HG03175 (cell line): ENCODE data around the gene FRY.

ENCODE experiments used
- ATAC-seq: cut with Tn5 transposase; IDR thresholded peaks from one replicate; pipeline ENCODE4 v1.9.1; 2021; ENCODE audit warnings: mild to moderate bottlenecking, moderate library complexity; ENCODE audit not compliant: unreplicated experiment

Gene FRY

GRCh38 chr13:32298695-32299094 lies 267.1 kb downstream of the FRY start:
- no peak for ATAC-seq

DNA sequence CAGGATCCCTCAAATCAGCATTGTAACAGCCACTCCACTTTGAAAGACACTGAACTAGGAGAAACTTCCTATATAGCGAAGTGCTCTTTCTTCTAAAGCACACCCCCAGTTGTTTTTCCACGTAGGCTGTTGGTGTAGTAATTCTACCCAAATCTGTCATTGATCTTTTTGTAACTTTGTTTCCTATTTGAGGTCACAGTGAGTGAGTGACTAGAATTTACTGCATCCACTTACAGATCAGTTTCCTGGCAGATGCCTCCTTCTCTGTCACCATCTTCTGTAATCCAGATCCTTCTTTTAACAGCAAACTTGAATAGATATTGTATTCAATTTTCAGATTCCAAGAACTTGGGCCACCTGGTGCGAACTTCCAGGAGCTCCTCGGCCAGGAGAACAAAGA lies 268.3 kb downstream of the FRY start:
- ATAC-seq = no peak

DNA sequence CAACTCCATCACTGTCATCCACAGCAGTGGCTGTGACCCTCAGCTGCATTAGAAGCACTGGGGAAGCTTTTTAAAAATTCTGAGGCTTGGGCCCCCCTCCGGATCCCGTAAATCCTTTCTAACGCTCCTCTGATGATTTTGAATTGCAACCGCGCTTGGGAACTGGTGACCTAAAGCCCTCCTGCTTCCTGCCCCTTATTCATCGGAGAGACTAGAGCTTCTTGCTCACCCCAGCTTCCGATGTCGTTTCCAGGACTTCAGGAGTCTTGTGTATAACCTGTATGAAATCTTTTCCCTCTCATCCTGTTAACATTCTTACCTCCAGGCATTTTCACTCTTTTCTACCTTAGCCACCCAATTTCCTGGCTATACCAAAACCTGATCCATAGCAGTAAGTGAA lies 268.8 kb downstream of the FRY start:
- ATAC-seq = no peak

DNA sequence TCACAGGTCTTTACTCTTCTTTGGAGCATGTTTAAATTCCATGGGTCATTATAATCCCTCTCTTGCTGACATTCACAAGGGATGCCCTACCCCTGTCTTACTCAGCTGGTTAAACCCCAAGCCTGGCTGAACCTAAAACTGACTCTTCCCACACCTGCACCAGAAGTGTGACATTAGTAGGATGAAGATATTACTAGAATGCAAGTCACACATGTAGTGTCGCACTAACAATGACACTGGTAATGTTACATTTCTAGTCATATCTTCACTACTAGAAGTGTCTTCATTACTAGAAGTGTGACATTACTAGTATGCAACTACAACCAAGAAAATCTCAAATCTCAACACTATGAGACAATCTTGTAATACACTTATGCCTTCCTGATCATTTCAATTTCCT lies 269.3 kb downstream of the FRY start:
- no peak for ATAC-seq

DNA sequence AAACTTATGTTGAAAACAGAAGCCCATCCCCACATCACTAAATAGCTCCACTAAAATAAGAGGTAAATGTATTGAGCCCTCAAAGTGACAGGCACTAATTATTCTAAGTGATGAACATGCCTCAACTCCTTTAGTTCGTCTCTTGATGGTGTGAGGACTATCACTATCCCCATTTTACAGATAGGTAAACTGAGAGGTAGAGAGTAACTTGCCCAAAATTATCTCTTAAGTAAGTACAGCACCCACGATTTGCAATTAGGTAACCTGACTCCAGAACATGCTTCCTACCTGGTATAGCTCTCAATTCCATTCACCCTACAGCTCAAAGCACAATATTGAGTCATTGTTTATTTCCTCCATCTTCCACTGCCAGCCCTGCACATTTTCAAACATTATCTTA lies 270.9 kb downstream of the FRY start:
- no peak for ATAC-seq

DNA sequence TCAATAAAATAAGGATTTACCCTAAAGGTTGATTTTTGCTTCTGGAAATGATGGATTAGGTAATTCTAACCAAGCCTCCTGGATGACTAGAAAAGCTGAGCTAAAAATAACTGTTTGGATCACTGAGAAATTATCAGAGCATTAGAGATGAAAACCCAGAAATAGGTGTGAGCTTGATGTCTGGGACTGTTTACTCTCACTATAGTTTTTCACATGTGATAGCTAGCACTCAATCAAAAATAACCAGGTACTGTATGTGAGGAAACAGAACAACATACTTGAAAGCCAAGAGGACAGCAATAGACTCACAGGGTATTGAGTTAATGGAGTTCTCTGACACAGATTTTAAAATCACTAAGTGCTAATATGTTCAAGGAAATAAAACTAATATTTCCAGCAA lies 274.1 kb downstream of the FRY start:
- ATAC-seq = no peak

DNA sequence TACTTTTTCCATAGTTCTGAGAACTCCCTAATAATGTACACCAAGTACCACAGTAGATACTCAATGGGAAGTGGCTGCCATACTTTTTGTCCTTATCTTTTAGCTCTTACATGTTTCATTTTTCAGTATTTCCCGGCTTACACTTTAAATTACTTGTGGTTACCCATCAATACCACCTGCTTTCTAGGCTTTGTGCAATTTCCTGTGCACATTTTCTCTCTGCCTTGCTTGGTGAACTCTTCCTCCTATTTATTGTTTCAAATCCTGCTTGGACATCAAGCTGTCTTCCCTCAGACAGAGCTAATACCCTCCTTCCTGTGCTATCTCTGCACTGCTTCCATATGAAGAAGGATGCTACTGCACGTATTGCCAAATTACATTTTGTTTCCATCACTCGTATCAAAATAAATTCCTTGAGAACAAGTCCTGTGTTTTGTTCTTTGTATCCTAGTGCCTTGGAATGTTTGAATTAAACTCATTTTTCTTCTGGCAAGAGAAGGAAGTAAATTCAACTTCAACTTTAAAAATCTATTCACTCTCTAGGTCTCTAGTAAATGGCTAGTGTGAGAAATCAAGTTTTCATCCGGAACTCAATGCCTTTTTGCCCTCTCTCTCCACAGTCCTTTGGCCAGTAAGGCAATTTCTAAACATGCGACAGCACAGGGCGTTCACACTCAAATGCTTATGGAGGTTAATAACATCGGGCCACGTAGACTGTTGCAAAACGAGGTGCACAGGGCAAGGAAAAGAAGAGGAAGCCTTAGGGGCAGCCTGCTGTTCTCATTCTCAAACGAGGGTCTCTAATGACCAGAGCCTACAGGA lies 277.9 kb downstream of the FRY start:
- ATAC-seq = no peak

GRCh38 chr13:32310134-32310706 lies 278.6 kb downstream of the FRY start:
- ATAC-seq = no peak

DNA sequence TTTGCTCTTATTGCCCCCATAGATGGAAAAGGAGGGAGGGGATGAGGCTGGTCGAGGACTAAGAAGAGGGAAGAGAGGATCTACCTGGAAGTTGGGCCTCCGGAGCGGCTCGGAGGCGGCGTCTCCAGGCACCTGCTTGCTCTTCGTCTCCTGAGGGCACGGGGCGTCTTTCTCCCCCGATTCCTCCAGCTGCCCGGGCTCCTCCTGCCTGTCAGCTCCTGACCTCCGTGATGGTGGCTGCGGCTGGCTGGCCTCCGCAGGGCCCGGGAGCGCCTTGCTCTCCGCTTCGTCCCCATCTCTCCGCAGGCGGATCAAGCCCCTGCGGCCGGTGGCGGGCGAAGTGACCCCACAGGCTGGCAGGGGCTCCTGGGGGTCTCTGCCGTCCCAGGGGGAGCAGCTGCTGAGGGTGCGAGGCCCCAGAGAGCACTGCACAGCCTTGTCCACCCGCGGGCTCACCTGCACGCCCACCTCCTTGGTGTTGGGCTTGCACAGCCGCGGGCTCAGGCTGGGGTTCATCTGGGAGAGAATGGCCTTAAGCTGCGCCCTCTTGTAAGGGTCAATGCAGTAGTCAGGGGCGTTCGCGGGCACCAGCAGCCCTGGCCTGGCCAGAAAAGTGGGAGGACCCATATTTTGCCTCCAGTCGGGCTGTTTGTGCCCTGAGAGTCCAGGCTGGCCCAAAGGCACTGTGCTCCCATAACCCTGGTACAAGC lies 279.8 kb downstream of the FRY start:
- no peak for ATAC-seq

DNA sequence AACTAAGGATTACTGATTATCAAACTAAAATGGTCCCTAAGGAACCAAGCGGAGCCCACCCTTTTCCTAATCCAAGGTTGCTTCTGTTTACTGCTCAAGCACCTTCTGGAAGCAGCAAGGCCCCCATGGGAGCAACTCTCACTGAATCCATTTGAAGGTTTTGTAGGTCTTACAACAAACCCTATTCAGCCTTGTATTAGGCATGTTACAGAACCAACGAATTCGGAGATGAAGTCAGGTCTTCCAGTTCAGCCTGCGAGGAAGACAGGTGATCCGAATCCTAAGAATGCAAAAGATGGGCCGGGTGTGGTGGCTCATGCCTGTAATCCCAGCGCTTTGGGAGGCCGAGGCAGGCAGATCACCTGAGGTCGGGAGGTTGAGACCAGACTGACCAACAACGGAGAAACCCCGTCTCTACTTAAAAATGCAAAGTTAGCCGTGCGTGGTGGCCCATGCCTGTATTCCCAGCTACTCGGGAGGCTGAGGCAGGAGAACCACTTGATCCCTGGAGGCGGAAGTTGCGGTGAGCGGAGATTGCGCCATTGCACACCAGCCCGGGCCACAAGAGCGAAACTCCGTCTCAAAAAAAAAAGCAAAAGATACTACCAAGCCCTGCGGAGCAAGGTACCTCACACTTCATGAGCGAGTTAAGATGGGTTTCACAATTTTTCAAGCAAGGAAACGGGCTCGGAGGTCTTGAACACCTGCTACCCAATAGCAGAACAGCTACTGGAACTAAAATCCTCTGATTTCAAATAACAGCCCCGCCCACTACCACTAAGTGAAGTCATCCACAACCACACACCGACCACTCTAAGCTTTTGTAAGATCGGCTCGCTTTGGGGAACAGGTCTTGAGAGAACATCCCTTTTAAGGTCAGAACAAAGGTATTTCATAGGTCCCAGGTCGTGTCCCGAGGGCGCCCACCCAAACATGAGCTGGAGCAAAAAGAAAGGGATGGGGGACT lies 283.0 kb downstream of the FRY start:
- peak; percentile 48 for ATAC-seq

GRCh38 chr13:32315238-32316027 lies 283.9 kb downstream of the FRY start, which contains the start of the genes BRCA2 and ZAR1L:
TSS of gene BRCA2 (plus strand) at chr13:32315508. CDS start at chr13:32316461, 953 bp downstream.
TSS of gene ZAR1L (minus strand) at chr13:32315363. CDS start at chr13:32311925, 3,438 bp downstream.
- peak; percentile 95 for ATAC-seq

DNA sequence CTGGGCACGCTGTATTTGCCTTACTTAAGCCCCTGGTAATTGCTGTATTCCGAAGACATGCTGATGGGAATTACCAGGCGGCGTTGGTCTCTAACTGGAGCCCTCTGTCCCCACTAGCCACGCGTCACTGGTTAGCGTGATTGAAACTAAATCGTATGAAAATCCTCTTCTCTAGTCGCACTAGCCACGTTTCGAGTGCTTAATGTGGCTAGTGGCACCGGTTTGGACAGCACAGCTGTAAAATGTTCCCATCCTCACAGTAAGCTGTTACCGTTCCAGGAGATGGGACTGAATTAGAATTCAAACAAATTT lies 284.4 kb downstream of the FRY start:
- peak; percentile 37 for ATAC-seq

GRCh38 chr13:32316501-32316900 lies 284.9 kb downstream of the FRY start:
- ATAC-seq = no peak

DNA sequence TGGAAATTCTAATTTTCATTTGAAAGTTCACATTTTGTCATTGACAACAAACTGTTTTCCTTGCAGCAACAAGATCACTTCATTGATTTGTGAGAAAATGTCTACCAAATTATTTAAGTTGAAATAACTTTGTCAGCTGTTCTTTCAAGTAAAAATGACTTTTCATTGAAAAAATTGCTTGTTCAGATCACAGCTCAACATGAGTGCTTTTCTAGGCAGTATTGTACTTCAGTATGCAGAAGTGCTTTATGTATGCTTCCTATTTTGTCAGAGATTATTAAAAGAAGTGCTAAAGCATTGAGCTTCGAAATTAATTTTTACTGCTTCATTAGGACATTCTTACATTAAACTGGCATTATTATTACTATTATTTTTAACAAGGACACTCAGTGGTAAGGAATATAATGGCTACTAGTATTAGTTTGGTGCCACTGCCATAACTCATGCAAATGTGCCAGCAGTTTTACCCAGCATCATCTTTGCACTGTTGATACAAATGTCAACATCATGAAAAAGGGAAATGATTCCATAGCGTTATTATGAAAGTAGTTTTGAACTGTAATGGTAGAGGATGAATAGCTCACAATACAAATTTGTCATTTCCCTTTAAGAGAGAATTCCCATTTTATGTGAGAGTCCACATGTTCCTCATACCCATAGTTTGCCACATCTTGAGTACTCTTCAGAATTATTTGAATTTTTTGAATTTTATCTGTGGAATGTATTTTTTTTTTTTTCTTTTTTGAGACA lies 286.3 kb downstream of the FRY start:
- ATAC-seq = no peak

DNA sequence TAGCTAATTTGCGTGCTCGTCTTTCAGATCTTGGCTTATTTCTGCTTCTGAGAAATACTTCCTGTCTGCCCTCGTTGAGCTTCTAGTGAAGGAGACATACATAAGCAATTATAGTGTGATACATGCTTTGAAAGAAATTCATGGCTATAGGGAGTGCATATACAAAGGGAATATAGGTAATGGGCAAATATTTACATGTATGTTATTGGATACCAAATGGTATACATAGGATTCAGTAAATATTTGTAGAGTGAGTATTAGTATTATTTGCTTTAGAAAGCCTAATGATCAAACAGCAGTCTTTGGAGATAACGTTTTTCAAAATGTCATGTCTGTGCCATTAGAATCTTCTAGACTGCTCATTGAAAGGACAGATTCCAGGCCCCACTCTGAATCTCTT lies 289.0 kb downstream of the FRY start:
- ATAC-seq = no peak

DNA sequence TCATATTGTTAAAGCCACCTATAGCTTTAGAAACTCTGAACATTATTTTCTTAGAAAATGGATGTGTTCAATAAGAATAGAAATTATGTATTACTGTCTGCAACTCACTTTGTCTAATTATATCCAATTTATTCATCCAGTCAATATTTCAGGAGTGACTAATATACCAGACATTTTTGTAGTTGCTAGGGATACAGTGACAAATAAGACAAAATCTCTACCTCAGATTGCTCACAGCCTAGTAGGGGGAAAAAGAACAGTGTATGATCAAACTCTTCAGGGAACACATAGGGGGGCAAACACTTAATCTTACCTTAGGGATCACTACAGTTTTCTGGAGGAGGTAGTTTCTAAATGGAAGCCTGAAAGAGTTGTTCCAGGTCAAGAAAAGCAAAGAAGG lies 292.3 kb downstream of the FRY start:
- ATAC-seq = no peak

GRCh38 chr13:32330441-32330840 lies 298.9 kb downstream of the FRY start:
- no peak for ATAC-seq

GRCh38 chr13:32334671-32335070 lies 303.1 kb downstream of the FRY start:
- ATAC-seq = no peak

- no peak for ATAC-seq
These were observed 309.3 kb downstream of the FRY start for GRCh38 chr13:32340914-32341313.
